HuH-7 (cell line): ENCODE results near the gene FOXB2.
"Not testable (repeated sequence)": the region's sequence is repeated elsewhere in the genome, so short reads cannot be mapped to it uniquely, and the experiment has no call there.

ENCODE experiments used
- DNase-seq: peaks from one replicate; pipeline ENCODE4 v3.0.0; 2011; ENCODE audit warnings: low spot score

Gene FOXB2

DNA sequence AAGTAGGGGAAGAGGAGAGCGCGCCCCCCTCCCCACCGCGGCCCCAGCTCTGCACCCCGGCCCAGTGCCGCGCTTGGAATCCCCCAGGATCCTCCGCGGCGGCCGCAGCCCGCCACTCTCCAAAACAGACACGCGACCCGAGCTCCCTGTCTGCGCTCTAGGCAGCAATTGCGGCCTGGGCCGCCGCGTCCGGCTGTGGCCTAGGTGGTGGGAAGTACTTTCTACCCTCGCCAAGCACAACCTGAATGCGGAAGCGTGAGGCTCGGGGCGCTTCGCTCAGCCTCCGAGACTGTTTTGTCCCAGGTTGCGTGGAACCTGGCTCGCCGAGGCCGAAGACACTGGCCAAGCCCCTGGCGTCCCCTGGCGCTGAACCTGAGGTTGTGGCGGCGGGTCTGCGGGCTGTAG, 3.3 kb upstream of the FOXB2 start:
- DNase-seq: no peak

DNA sequence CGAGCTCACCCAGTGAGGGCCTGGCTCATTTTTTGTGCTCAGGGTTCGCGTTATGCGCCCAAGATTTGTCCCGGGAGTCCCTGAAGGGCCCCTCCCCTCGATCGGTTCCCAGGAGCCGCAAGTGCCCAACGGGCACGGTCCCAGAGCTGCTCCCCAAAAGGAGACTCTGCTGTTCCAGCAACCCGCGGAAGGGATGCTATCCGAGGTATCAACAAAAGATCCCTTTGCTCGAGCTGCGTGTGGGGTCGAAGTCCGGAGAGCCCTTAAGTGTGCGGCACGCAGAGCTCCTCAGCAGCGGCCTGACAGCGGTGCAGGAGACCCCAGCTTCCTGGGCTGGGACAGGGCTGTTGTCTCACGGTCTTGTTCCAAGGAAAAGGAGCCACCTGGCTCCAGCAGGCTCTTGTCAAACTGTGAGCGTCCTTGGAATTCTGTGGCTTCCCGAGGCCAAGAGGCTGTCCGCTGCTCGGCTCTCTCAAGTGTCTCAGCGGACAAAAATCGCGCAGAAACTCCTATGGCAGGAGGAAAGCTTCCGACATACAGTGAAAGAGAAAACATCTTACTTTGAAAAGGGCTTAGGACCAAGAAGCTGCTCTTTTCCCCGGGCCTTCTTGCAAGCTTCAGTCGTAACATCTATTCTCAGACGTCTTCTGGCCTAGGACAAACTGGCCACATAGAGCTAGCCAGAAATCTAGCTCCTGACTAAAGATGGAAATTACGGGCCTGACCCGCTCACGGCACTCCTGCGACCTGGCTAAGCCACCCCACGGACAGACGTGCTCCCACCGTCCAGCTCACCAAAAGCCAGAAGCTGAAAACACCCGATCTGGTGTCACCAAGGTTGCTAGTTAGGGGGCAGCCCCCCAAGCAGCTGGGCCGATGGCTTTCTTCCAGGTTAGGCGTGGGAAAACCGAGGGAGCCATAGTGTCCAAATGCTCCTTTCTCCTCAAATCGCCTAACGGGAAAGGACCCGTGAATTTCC, 2.6 kb upstream of the FOXB2 start:
- no peak for DNase-seq

DNA sequence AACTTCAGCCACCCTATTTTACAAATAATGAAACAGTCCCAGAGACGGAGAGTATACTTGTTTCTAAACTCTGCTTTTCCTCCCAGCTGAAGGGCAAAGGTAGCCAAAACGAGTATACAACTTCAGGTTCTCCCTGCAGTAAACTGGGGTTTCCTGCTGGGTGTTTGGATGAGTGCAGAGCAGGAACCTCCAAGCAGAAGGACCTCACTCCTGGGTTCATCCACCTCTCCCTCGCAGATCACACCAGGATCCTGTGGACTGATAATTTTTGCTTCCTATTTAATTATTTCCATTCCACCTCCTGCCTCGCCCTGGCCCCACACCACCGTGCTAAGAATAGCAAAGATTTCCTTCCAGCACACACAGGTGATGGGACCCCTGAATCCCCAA, 2.0 kb upstream of the FOXB2 start:
- no peak for DNase-seq

DNA sequence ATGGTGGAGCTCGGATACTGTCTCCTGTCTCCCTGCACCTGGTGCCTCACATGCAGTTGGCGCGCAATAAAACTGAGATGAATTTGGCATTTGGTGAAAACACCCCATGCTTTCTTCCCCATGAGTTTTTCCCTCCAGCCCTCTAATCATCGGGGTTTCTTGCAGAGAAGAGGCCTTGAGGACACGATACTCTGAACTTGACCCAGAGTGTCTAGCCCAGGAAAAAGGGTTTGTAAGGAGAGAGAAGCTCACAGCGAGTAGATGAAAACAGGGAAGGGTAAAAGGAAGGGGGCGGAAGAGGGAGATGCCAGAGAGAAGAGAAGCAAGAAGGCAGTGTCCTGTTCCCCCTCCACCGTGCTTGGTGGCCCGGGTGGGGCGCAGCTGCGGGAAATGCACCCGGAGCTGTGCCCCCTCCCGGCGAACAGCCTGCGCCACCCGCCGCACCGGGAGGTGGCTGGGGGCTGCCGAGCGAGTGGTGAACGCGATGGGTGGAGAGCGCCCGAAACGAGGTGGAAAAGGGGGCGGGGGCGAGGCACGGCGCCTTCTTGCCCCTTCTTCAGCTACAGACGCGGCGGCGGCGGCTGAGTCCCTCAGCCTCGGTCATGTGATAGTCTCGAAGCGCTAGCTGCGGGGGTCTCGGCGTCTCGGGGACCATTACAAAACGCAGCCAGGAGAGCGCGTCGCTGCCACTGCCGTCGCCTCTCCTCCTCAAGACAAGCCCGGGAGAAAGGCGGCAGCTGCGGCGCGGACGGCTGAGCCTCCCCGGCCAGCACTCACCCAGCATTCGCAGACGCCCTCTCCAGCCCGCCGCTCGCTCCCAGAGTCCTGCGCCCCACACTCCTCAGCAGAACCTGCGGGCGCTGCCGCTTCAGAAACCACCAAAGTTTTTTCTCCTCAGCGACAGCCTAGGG, 1.1 kb upstream of the FOXB2 start:
- DNase-seq: no peak

DNA sequence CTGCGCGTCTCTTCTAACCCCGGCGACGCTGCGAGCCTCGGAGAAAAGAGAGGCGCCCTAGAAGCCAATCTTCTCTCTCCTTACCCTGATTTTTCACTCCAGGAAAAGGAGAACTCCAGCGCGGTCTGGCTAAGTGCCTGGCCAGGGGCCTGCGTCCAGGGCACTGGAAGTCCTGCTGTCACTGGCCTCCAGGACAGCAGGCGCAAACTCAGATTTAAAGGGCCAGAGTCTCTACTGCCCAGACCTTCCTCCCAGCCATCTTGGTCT, 553 bp upstream of the FOXB2 start:
- no peak for DNase-seq

DNA sequence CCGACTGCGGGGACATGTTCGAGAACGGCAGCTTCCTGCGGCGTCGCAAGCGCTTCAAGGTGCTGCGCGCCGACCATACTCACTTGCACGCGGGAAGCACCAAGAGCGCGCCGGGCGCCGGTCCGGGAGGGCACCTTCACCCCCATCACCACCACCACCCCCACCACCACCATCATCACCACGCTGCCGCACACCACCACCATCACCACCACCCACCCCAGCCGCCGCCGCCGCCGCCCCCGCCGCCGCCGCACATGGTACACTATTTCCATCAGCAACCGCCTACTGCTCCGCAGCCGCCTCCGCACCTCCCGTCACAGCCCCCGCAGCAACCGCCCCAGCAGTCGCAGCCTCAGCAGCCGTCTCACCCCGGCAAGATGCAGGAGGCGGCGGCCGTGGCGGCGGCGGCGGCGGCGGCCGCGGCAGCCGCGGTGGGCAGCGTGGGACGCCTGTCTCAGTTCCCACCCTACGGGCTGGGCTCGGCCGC, 514 bp downstream of the FOXB2 start:
- no peak for DNase-seq

DNA sequence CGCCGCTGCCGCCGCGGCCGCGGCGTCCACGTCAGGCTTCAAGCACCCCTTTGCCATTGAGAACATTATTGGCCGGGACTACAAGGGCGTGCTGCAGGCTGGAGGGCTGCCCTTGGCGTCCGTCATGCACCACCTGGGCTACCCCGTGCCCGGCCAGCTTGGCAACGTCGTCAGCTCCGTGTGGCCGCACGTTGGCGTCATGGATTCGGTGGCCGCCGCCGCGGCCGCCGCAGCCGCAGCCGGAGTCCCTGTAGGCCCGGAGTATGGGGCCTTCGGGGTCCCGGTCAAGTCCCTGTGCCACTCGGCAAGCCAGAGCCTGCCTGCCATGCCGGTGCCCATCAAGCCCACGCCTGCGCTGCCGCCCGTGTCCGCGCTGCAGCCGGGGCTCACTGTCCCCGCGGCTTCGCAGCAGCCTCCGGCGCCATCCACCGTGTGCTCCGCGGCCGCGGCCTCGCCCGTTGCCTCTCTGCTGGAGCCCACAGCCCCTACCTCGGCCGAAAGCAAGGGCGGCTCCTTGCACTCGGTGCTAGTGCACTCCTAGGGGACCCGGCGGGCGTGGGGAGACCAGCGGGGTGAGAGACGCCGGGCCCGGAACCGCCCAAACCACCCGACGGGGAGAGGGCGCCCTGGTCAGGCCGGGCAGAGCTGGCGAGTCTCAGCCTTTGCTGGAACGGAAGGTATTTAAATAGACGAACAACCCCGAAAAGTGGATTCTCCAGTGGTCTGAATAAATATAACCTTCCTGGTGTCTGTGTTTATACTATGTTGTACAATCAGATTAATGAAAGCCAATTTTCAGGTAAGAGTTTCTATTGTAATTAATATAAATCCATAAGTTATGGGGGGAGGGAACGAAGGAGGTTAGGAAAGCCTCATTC, 1.2 kb downstream of the FOXB2 start:
- no peak for DNase-seq

DNA sequence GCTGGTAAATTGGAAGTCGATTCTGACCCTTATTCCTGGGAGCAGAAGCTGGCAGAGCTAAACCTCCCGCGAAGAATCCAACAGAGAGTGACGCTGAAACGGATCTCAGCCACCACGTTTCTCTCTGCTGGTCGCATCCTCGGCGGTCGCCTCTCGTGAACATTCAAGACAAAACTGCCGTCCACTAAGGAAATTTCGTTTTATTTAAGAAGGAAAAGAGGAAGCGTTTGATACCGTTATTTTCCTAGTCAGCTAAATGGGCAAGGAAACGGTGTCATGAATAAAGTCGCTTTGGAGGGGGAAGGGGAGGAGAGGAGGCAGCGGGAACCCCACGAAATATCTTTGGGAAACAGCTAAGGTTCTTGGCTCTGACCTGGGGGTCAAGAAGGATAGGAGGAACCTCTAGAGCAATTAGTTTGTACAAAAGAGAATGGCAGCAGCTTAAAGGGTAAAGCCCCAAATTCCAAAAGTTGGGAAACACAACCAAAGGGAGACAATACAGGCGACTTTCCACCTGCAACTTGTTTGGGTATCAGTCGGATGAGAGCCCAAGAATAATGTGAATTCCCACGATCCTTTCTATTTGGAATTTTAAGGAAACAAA, 1.9 kb downstream of the FOXB2 start:
- DNase-seq: no peak

DNA sequence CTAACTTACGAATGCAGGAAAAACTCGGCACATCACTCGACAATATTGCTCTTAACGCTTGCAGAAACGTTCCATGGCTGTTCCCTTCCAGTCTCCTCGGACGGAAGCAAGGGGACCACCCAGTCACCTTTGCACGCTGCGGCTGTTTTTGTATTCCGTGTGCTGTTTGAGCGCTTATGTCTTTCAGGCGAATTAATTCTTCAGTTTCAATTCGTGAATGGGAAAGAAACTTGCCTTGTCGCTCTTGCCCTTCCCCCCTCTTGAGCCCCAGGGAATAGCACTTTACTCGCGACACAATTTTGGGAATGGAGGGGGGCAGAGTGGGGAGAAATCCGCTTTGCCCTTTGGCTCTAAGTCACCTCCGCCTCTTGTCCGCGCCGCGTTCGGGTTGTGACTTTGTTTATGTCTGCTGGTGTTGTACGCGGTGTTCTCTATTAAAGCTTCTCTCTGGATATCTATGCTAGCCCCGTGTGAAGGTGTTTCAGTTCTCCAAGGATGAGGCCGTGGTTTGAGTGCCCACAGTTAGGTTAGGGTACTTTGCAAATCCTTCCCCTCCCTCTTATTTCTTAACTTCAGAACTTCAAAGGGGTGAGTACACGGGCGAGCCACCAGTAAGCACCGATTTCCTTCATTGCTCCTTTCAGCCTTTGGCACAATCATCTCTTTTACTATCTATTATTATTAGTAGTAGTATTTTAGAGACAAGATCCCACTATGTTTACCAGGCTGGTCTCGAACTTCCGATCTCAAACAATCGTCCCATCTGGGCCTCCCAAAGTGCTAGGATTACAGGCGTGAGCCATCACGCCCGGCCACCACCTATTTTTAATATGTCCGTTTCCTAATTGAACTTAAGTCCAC, 2.7 kb downstream of the FOXB2 start:
- DNase-seq: no peak

- no peak for DNase-seq
Measured at GRCh38 chr9:77022783-77023440, 3.5 kb downstream of the FOXB2 start.

DNA sequence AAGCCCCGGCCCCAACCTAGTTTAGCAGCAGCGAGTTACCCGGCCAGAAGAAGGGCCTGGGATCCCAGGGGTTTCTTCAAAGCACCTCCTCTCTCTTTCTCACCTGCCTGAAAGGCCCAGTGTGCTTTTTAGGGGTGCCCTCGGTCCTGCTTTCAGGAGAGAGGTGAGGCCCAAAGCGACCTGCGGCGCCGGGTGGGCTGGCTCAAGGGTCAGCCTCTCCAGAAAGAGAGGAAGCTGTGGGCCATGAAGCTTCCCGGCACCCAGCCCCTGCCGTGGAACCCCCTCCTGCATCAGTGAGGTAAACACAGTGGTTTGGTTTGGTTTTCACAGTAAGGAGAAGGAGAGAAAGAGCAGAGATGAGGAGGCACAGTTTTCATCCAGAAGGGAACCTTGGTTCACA, 4.3 kb downstream of the FOXB2 start:
- DNase-seq: no peak

- DNase-seq: no peak
Measured at GRCh38 chr9:77024776-77025545, 5.5 kb downstream of the FOXB2 start.

DNA sequence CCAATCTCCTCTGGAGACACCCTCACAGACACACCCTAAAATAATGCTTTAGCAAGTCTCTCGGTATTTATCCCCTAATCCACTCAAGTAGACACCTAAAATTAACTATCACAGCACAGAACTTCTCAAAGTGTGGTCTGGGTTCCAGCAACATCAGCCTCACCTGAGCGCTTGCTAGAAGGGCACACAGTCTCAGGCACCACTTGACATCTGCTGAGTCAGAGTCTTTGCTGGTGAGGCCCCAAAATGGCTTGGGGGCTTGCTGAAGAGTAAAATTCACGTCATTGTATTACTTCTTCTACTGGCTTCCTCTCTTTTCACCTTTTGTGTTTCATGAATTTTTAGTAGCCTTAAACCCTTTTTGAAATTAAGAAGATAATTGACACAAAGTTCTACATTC, 9.0 kb downstream of the FOXB2 start:
- no peak for DNase-seq

DNA sequence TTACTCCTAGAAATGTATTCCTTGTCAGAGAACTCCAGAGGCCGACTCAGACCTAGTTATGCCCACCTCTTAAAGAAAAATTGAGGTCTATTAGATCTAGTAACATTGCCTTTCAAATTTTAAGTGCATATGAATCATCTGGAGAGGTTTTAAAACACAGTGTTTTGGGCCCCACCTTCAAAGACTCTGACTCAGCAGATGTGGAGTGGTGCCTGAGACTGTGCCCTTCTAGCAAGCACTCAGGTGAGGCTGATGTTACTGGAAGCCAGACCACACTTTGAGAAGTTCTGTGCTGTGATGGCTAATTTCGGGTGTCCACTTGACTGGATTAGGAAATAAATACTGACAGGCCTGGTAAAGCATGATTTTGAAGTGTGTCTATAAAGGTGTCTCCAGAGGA, 10.6 kb downstream of the FOXB2 start:
- DNase-seq: no peak

DNA sequence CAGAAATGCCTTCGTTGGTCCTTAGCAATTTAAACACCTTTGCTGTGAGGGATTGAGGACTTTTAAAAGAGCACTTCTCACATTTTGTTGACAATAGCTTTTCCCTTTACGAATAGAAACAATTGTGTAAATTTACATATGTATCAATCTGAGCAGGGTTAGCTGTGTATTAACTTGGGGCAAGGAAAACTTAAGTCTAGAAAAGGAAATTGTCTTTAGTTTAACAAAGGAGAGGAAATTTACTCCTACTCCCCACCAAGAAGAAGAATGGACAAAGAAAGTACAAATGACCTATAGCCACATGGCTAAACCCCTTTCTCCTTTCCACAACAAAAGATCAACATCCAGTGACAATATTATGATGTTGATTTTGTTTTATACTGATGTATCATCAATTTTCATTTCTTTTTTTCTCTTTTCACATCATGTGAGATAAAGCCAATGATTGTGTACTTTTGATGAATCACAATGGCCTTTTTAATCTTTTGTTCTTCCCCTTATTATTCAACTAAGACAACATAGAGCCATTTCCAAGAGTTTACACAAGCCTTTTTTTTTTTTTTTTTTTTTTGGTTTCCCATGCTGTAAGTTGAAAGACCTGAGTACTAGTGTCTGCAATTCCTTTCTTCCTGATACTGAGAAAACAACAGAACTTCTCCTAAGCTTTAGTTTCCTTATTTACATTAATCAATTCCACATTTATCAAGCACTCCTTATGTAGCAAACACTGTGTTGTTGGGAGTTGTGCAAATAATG, 19.0 kb downstream of the FOXB2 start:
- DNase-seq: no peak

DNA sequence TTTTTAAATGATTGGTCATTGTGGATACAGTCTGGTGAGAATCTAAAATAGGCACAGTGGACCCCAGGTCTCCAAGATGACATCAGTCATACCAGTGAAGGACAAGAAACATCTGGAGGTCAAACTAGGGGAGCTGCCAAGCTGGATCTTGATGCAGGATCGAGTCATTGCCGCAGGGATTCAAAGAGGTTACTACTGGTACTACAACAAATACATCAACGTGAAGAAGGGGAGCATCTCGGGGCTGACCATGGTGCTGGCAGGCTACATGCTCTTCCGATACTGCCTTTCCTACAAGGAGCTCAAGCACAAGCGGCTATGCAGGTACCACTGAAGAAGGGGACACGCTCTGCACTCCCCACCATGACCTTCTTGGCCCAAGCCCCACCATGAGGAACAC, 20.9 kb downstream of the FOXB2 start:
- no peak for DNase-seq

DNA sequence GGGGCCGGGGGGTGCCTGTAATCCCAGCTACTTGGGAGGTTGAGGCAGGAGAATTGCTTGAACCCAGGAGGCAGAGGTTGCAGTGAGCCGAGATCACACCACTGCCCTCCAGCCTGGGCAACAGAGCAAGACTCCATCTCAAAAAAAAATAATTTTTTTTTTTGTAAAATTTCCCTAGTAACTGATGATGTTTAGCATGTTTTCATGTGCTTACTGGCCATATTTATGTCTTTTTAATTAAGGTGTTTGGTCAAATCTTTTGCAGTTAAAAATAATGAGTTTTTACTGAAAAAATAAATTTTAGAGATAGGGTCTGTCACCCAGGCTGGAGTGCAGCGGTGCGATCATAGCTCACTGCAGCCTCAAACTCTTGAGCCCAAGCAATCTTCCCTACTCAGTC, 24.3 kb downstream of the FOXB2 start:
- DNase-seq: not testable (repeated sequence)

- not testable (repeated sequence) for DNase-seq
Measured at GRCh38 chr9:77060681-77061080, 41.2 kb downstream of the FOXB2 start.
